Measurements from ENCODE around the gene GNAO1. TPM values are rescaled to one million over a fixed set of nuclear protein-coding genes. Genes with fewer than 3 reads are reported as not detected.
A peak's percentile ranks its signal among the peaks of the same experiment; 100 is the strongest.

GNAO1 gene
- total RNA-seq, 1 donor from 2014 or later = not detected

GRCh38 chr16:56233795-56234566 lies 42.7 kb downstream of the GNAO1 start:
- TF ChIP-seq CTCF (IDR thresholded peaks at IDR 0.05; ENCODE audit: insufficient read depth, low read length, severe bottlenecking) = no peak
- Histone ChIP-seq H3K4me3 (ENCODE audit: low read depth, low read length) (no peak overlapping the region), H3K36me3 (ENCODE audit: control insufficient read depth, insufficient read depth, low read length) (no peaks in the 10 kb centered on the region), H3K27me3 (ENCODE audit: control insufficient read depth, insufficient read depth, low read length) (no peaks in the 10 kb centered on the region)
- DNase-seq (ENCODE audit: low read depth) (no peak), FAIRE-seq (no peak)

- no peaks in the 10 kb centered on the region for H3K27me3 ChIP-seq (ENCODE audit: control insufficient read depth, insufficient read depth, low read length)
- no peak for TF ChIP-seq CTCF (IDR thresholded peaks at IDR 0.05; ENCODE audit: insufficient read depth, low read length, severe bottlenecking)
- no peak overlapping the region for H3K4me3 ChIP-seq (ENCODE audit: low read depth, low read length)
- DNase-seq (ENCODE audit: low read depth) (no peak), FAIRE-seq (no peak)
- H3K36me3 ChIP-seq (ENCODE audit: control insufficient read depth, insufficient read depth, low read length) = no peaks in the 10 kb centered on the region
These were observed 43.4 kb downstream of the GNAO1 start for GRCh38 chr16:56234737-56235136.

- Histone ChIP-seq H3K4me3 (ENCODE audit: low read depth, low read length) (no peak overlapping the region), H3K27me3 (ENCODE audit: control insufficient read depth, insufficient read depth, low read length) (no peaks in the 10 kb centered on the region), H3K36me3 (ENCODE audit: control insufficient read depth, insufficient read depth, low read length) (no peaks in the 10 kb centered on the region)
- FAIRE-seq (no peak), DNase-seq (ENCODE audit: low read depth) (no peak)
- TF ChIP-seq CTCF (IDR thresholded peaks at IDR 0.05; ENCODE audit: insufficient read depth, low read length, severe bottlenecking) = no peak
These were observed 46.2 kb downstream of the GNAO1 start for GRCh38 chr16:56237451-56237930.

- Histone ChIP-seq H3K4me3 (ENCODE audit: low read depth, low read length) (no peak overlapping the region), H3K27me3 (ENCODE audit: control insufficient read depth, insufficient read depth, low read length) (no peaks in the 10 kb centered on the region), H3K36me3 (ENCODE audit: control insufficient read depth, insufficient read depth, low read length) (no peaks in the 10 kb centered on the region)
- FAIRE-seq (no peak), DNase-seq (ENCODE audit: low read depth) (no peak)
- TF ChIP-seq CTCF (IDR thresholded peaks at IDR 0.05; ENCODE audit: insufficient read depth, low read length, severe bottlenecking) = no peak
These were observed 46.9 kb downstream of the GNAO1 start for GRCh38 chr16:56238188-56238587.

GRCh38 chr16:56241596-56241995 lies 50.3 kb downstream of the GNAO1 start:
- FAIRE-seq = no peak
- Histone ChIP-seq H3K4me3 (ENCODE audit: low read depth, low read length) (no peak overlapping the region), H3K36me3 (ENCODE audit: control insufficient read depth, insufficient read depth, low read length) (no peaks in the 10 kb centered on the region), H3K27me3 (ENCODE audit: control insufficient read depth, insufficient read depth, low read length) (no peaks in the 10 kb centered on the region)
- peak; percentile 10 for DNase-seq (ENCODE audit: low read depth)
- no peak for TF ChIP-seq CTCF (IDR thresholded peaks at IDR 0.05; ENCODE audit: insufficient read depth, low read length, severe bottlenecking)

- TF ChIP-seq CTCF (IDR thresholded peaks at IDR 0.05; ENCODE audit: insufficient read depth, low read length, severe bottlenecking) = no peak
- no peaks in the 10 kb centered on the region for H3K36me3 ChIP-seq (ENCODE audit: control insufficient read depth, insufficient read depth, low read length)
- DNase-seq (ENCODE audit: low read depth) (no peak), FAIRE-seq (no peak)
- no peaks in the 10 kb centered on the region for H3K27me3 ChIP-seq (ENCODE audit: control insufficient read depth, insufficient read depth, low read length)
- no peak overlapping the region for H3K4me3 ChIP-seq (ENCODE audit: low read depth, low read length)
These were observed 51.5 kb downstream of the GNAO1 start for GRCh38 chr16:56242740-56243139.

All from bronchial epithelial cell (primary cell).